LNCaP clone FGC (cell line): Measurements from ENCODE around the gene CCDC92.

ENCODE experiments used
- DNase-seq: peaks from one replicate; pipeline ENCODE4 v3.0.0-alpha.2; 2011; ENCODE audit warnings: low read depth
- H3K4me3 ChIP-seq: 2 replicates; pipeline ENCODE4 v1.5.1; 2011; ENCODE audit warnings: mild to moderate bottlenecking, low read depth, low read length, control low read depth
- CTCF ChIP-seq: IDR thresholded peaks from 2 replicates; pipeline ENCODE4 v1.5.1; 2012; ENCODE audit warnings: mild to moderate bottlenecking; ENCODE audit not compliant: control insufficient read depth, insufficient read depth; ENCODE audit errors: extremely low read depth

Gene CCDC92

DNA sequence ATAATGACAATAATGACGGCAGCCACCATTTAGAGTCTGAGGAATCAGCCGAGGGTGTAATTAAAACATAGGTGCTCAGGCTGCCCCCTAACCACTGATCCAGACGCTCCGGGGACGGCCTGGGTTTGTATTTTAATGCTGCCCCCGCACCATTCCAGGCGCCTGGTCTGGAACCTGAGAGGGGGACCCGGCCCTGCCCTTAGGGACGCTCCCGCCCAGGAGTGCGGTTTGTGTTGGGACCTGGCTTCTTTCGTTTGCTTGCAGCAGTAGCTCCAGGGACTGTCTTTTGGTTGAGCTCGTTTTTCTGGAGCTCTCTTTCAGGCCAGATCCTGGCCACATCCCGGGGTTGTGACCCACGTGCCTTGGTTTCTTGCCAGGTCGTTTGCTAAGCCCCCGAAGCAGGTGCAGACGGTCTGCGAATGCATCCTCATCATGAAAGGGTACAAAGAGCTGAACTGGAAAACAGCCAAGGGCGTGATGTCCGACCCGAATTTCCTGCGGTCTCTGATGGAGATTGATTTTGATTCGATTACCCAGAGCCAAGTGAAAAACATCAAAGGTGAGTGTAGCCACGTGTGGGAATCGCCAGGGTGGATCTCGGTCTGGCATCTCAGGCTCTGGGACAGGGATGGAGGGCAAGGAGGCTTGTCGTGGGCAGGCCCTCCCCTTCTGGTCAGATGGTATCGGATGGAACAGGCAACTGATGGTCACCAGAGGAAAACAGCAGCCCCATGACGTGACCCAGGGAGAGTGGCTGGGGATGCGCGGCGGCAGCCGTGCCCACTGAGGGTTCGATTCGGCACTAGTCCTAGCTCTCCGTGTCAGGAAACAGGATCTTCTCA, 63.5 kb downstream of the CCDC92 start:
- no peak for TF ChIP-seq CTCF
- H3K4me3 ChIP-seq, result no peak overlapping the region
- DNase-seq, result no peak

- no peak for TF ChIP-seq CTCF
- no peak for DNase-seq
- H3K4me3 ChIP-seq, result no peak overlapping the region
Measured at GRCh38 chr12:123907726-123908476, 64.7 kb downstream of the CCDC92 start.

GRCh38 chr12:123906711-123907420, 65.8 kb downstream of the CCDC92 start:
- no peak overlapping the region for H3K4me3 ChIP-seq
- no peak for DNase-seq
- no peak for TF ChIP-seq CTCF

DNA sequence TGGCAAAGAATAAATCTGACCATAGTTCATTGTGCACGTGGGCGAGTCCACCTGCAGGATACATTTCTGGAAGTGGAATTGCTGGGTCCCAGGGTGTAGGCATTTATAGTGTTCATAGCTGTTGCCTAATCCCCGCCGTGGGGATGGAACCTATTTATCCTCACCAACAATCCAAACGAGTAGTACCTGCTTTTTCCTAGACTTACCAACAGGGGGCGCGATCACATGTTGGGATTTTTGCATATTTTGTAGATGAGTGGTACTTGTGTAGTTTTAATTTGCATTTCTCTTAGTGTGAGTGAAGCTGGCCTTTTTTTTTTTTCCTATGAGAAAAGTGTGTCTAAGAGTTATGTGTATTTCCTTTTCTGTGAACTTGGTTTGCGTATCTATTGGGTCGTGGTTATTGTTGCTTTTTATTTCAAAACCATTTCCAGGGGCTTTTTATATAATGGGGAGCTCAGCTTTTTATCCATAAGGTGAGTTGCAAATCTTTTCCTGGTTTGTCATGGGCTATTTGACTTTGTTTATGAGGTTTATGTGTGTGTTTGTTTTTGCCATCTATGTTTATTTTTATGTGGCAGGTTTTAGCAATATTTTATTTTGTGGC, 67.2 kb downstream of the CCDC92 start:
- H3K4me3 ChIP-seq, result no peak overlapping the region
- peak; percentile 79 for TF ChIP-seq CTCF
- peak; percentile 39 for DNase-seq

DNA sequence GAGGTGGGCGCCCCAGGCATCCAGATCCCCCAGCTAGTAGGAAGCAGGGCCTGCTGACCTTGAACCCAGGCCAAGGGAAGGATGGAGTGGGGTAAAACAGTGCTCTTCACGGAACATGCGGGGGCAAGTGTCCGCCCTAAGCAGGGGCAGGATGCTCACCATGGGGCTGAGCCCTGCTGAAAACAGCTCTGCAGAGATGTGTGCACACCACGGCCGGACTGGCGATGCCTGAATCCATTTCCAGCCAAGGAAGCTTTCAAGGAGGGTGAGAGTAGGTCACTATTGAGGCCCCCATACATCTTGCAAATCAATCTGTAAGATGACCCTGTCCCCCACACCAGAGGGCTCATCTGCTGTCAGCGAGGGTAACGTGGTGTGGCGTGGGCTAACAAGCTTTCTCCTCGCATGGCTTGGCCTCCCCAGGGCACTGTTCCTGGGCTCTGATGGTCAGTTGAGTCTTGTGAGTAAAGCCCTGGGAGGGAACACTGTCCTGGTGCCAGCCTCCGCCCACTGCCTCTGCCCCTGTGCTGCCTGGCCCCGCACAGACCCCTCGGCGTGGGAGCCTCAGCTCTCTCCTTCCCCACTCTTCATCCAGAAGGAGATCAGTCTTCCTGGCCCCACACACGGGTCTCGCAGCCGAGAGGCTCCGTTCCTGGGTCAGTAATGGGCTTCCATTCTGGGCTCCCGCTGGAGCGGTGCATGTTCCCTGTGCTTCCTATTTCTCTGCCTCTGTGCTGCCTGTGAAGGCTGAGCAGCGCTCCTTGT, 69.1 kb downstream of the CCDC92 start:
- no peak for DNase-seq
- no peak for TF ChIP-seq CTCF
- no peak overlapping the region for H3K4me3 ChIP-seq

DNA sequence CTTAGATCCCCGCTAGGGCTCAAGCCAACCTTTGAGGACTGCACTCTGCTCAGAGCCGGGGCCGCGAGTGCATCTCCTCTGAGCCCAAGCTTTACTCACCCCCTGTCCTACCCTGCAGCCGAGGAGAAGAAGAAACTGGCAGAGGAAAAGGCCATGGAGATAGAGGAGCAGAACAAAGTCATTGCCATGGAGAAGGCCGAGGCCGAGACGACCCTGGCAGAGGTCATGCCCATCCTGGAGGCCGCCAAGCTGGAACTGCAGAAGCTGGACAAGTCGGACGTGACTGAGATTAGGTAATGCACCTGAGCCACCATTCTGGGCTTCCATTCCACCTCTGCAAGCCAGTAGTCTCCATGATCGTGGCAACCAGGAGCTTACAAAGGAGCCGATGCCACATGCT, 69.8 kb downstream of the CCDC92 start:
- no peak for TF ChIP-seq CTCF
- no peak for DNase-seq
- no peak overlapping the region for H3K4me3 ChIP-seq
